Esophagus muscularis mucosa (tissue), 4 donors: ENCODE data around the gene HK3. TPM values are rescaled to one million over a fixed set of nuclear protein-coding genes. Genes with fewer than 3 reads are reported as not detected.

Source experiments
- DNase-seq: peaks from one replicate; pipeline ENCODE4 v3.0.0-alpha.2; 2017; ENCODE audit errors: extremely low spot score
- H3K27ac ChIP-seq, 4 donors: fragments of 200-600 bp; sonication (generic); replicated peaks in 1 of 4; 1 replicate in 3 of 4; 2 replicates in 1 of 4; pipeline ENCODE4 v1.5.1; 2016 to 2019; ENCODE audit warnings: mild to moderate bottlenecking in 1 of 4
- H3K27me3 ChIP-seq, 4 donors: fragments of 200-600 bp; sonication (generic); one replicate each; pipeline versions ENCODE4 v1.5.1 to v1.6.0; 2016 to 2019
- H3K36me3 ChIP-seq, 4 donors: fragments of 200-600 bp; sonication (generic); one replicate each; pipeline ENCODE4 v1.5.1; 2016 to 2019
- H3K4me1 ChIP-seq, 4 donors: fragments of 200-600 bp; sonication (generic); one replicate each; pipeline ENCODE4 v1.5.1; 2016 to 2019
- H3K4me3 ChIP-seq, 4 donors: fragments of 200-600 bp; sonication (generic); 1 replicate in 2 of 4; 2 replicates in 2 of 4; pipeline ENCODE4 v1.5.1; 2016 to 2019; ENCODE audit warnings: mild to moderate bottlenecking in 4 of 4, moderate library complexity in 1 of 4
- H3K9me3 ChIP-seq, 4 donors: fragments of 200-600 bp; sonication (generic); 1 replicate in 3 of 4; 2 replicates in 1 of 4; pipeline ENCODE4 v1.5.1; 2016 to 2019
- EP300 ChIP-seq: sonication (generic); formaldehyde crosslinking; IDR thresholded peaks from one replicate; pipeline ENCODE4 v1.6.1; 2017; ENCODE audit warnings: antibody characterized with exemption
- POLR2A ChIP-seq: fragments of 450-650 bp; IDR thresholded peaks from one replicate; pipeline ENCODE4 v1.6.1; 2017; ENCODE audit warnings: antibody characterized with exemption, moderate library complexity, mild to moderate bottlenecking, low read depth
- POLR2AphosphoS5 ChIP-seq, 2 donors: sonication (generic); formaldehyde crosslinking; IDR thresholded peaks; one replicate each; pipeline ENCODE4 v1.6.1; 2017; ENCODE audit warnings: antibody characterized with exemption in 2 of 2
- WGBS: methylation state at CpG from one replicate; pipeline ENCODE4 v1.1.5; 2018; 5-methylcytosine and 5-hydroxymethylcytosine counted together
- intact Hi-C: fragments of 100-400 bp; cut with DNase I; formaldehyde crosslinking; loops from one replicate; pipeline ENCODE4 v1.15.1; 2023
- total RNA-seq, 4 donors: library from RNA; depleted of rRNA; stranded (reverse); fragments of >200 nt; gene quantifications; one replicate each; pipeline versions ENCODE4 v1.1.0 to v1.2.1, GENCODE V29; 2016
- TF ChIP-seq, protein P1 (sequence below), 3 experiments: fragments of 200-600 bp in 2 of 3; fragments of 450-650 bp in 1 of 3; sonication (generic) in 2 of 3; IDR thresholded peaks; one replicate each; pipeline ENCODE4 v1.5.1; 2017 to 2019; ENCODE audit warnings: antibody characterized with exemption in 3 of 3, mild to moderate bottlenecking in 2 of 3, moderate library complexity in 1 of 3

Gene HK3
- total RNA-seq, 4 donors from 2014 or later = 3.8 to 11.6 (median 6.9) TPM

DNA sequence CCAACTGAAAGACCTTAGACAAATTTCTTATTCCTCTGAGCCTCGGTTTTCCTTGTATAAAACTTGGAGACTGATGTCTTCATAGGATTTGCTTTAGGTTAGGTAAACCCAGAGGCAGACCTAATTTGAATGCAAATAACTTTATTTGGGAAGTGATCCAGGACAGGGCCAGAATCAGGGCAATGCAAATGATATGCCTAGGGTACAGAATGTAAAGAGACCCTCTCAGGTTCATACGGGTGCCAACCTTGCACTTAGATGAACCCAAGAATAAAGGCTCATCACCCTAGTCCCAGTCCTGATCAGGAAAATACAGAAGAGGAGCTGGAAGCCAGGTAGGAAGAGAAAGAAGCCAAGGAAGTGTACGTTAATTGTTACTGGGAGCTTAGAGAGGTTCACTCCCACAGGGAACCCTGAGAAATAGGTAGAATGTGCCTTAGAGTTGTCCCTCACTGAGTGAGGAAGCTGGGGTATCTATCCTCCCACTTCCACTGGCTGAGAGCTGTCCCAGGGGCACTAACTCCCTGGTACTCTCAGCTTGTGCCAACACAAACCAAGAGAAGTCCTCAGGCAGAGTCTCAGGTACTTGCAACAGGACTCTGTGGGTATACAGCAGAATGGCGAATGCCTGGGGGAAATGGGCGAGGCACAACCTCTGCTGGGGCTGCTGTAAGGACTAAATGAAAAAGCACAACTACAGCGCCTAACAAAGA, 3.1 kb upstream of the HK3 start:
- DNase-seq = peak; percentile 72
- peak in 1 of 2 donors; percentile 7 for TF ChIP-seq POLR2AphosphoS5 (IDR thresholded peaks at IDR 0.05)
- no peak for TF ChIP-seq POLR2A
- TF ChIP-seq EP300 = no peak
- Histone ChIP-seq H3K36me3 (peaks cover 38 to 59% (median 48%) of the 10 kb centered on the region in 4 donors), H3K27ac (no peak overlapping the region), H3K27me3 (no peaks in the 10 kb centered on the region), H3K4me1 (peaks cover 0 to 13% (median 5%) of the 10 kb centered on the region in 4 donors), H3K4me3 (no peak overlapping the region), H3K9me3 (no peaks in the 10 kb centered on the region)
- intact Hi-C loops = no loop called here
- 85% methylated on average over 6 of the region's 6 CpGs for WGBS

DNA sequence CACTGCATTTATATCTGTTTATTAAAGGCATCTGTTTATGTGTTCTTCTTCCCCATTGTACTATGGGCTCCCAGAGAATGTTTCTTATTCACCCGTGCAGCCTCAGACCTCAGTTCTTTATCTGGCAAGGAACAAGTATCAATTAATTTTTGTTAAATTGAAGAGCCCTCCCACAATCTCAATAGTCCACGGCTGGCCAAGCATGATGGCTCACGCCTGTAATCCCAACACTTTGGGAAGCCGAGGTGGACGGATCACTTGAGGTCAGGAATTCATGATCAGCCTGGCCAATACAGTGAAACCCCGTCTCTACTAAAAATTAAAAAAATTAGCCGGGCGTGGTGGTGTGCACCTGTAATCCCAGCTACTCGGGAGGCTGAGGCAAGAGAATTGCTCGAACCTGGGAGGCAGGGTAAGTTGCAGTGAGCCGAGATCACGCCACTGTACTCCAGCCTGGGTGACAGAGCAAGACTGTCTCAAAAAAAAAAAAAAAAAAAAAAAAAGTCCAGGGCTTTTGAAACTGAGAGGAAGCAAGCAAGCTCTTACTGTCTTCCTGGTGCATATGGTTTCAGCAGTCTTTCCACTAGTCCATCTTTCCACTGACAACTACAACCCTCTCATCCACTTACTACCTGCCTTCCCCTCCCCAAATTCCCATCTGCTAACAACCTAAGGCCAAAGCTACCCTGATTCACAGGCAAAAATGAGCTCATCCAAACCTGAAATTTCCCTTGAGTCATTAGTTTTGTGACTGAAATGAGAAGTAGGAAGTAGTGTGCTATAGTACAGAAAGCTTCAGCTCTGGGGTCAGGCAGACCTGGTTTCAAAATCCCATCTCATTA, 2.3 kb upstream of the HK3 start:
- Histone ChIP-seq H3K36me3 (peaks cover 30 to 51% (median 41%) of the 10 kb centered on the region in 4 donors), H3K27ac (no peak overlapping the region)
- WGBS = 89% methylated on average over 12 of the region's 12 CpGs

DNA sequence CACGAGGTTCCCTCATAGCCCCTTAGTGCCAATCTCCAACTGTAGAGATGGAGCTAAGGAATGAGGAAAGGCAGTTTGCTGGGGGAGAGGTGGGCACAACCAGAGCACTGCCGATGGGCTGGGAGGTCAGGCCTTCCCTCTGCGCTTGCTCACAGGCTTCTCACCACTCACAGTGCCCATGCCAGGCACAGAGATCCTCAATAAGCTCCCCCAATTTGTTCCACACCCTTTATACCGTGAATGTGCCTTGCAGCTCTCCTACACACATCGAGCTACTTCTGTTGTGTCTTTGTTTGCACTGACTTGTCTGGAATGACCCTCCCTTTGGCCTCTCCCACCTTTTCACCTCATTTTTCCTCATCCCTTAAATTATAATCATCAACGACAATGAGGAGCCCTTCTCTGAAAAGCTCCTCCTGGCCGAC, 1.6 kb upstream of the HK3 start:
- Histone ChIP-seq H3K36me3 (peaks cover 23 to 44% (median 34%) of the 10 kb centered on the region in 4 donors), H3K9me3 (no peaks in the 10 kb centered on the region), H3K27me3 (no peaks in the 10 kb centered on the region), H3K4me3 (no peak overlapping the region), H3K4me1 (peaks cover 0 to 13% (median 5%) of the 10 kb centered on the region in 4 donors), H3K27ac (no peak overlapping the region)
- TF ChIP-seq EP300 (no peak), POLR2A (no peak), POLR2AphosphoS5 (IDR thresholded peaks at IDR 0.05) (no peak)
- TF ChIP-seq, protein P1, sequence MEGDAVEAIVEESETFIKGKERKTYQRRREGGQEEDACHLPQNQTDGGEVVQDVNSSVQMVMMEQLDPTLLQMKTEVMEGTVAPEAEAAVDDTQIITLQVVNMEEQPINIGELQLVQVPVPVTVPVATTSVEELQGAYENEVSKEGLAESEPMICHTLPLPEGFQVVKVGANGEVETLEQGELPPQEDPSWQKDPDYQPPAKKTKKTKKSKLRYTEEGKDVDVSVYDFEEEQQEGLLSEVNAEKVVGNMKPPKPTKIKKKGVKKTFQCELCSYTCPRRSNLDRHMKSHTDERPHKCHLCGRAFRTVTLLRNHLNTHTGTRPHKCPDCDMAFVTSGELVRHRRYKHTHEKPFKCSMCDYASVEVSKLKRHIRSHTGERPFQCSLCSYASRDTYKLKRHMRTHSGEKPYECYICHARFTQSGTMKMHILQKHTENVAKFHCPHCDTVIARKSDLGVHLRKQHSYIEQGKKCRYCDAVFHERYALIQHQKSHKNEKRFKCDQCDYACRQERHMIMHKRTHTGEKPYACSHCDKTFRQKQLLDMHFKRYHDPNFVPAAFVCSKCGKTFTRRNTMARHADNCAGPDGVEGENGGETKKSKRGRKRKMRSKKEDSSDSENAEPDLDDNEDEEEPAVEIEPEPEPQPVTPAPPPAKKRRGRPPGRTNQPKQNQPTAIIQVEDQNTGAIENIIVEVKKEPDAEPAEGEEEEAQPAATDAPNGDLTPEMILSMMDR (IDR thresholded peaks at IDR 0.05) = no peak
- WGBS = 75% methylated on average over 6 of the region's 7 CpGs
- intact Hi-C loops = no loop called here
- DNase-seq = peak; percentile 62

More for the DNA sequence above, 2.3 kb upstream of the HK3 start:
- Histone ChIP-seq H3K4me3 (no peak overlapping the region), H3K4me1 (peaks cover 0 to 13% (median 5%) of the 10 kb centered on the region in 4 donors), H3K9me3 (no peaks in the 10 kb centered on the region), H3K27me3 (no peaks in the 10 kb centered on the region)
- intact Hi-C loops = no loop called here
- TF ChIP-seq, protein P1 (IDR thresholded peaks at IDR 0.05) = no peak
- TF ChIP-seq POLR2A (no peak), EP300 (no peak), POLR2AphosphoS5 (IDR thresholded peaks at IDR 0.05) (no peak)
- DNase-seq = peak; percentile 60

DNA sequence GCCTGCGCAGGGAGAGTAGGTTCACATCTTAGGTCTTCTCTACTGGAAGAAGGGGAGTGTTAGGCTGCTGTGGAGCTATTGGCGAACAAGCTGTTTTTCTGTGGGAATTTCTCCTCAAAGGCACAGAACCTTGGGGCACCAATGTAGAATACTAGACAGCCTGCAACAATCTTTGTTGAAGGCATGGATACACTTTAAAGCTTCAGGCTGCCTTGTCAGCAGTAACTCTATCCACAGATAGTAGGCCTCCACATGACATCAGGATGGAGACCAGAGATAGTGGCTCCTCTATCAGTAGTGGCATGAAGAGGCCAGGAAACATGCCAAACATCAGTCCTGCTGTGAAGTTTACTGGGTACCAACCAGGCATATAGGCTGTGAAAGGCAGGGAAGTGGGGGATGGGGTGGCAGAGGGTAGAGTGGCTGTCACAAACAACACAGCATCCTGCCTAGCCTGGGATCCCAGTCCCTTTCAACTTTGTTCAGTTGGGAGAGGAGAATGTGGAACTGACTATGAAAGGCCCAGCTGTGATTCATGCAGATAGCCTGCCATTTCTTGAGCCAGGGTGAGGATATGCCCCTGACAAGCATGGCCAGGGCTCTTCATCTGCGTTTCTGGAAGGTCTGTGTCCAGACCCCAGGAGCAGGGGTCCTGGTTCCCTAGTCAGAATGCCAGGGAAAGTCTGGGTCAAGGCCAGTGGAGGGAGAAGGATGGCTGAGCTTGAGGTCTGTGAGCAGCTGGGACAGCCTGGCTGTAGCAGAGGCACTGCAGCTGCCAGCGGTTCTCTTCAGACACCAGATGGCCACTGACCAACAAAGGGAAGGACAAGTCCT, 1.0 kb upstream of the HK3 start:
- intact Hi-C loops = no loop called here
- H3K36me3 ChIP-seq = peaks cover 17 to 38% (median 27%) of the 10 kb centered on the region in 4 donors
- no peak overlapping the region for H3K4me3 ChIP-seq
- H3K9me3 ChIP-seq = no peaks in the 10 kb centered on the region
- TF ChIP-seq EP300 = no peak
- TF ChIP-seq POLR2A = no peak
- TF ChIP-seq, protein P1 (IDR thresholded peaks at IDR 0.05) = no peak
- no peak for TF ChIP-seq POLR2AphosphoS5 (IDR thresholded peaks at IDR 0.05)
- WGBS = 89% methylated on average over 4 of the region's 4 CpGs
- peaks cover 0 to 13% (median 5%) of the 10 kb centered on the region in 4 donors for H3K4me1 ChIP-seq
- no peak overlapping the region for H3K27ac ChIP-seq
- H3K27me3 ChIP-seq = no peaks in the 10 kb centered on the region
- peak; percentile 70 for DNase-seq
